Fibroblast of mammary gland (primary cell): Measurements from ENCODE around the gene APBB2.

ENCODE experiments used
- DNase-seq: peaks from one replicate; pipeline ENCODE4 v3.0.0-alpha.2; 2010; ENCODE audit warnings: low read depth
- H3K4me3 ChIP-seq: 2 replicates; pipeline ENCODE4 v1.5.1; 2011; ENCODE audit warnings: low read depth, mild to moderate bottlenecking, low read length, moderate library complexity; ENCODE audit not compliant: control insufficient read depth
- CTCF ChIP-seq: conservative IDR thresholded peaks from 2 replicates; pipeline ENCODE4 v1.5.1; 2011; ENCODE audit warnings: low read depth, low read length, inconsistent platforms; ENCODE audit not compliant: control insufficient read depth, insufficient read depth

The APBB2 gene

GRCh38 chr4:41044791-41045190 lies 169.6 kb downstream of the APBB2 start:
- H3K4me3 ChIP-seq, result no peak overlapping the region
- TF ChIP-seq CTCF, result no peak
- no peak for DNase-seq

GRCh38 chr4:41044165-41044564 lies 170.2 kb downstream of the APBB2 start:
- peak; percentile 18 for DNase-seq
- no peak overlapping the region for H3K4me3 ChIP-seq
- TF ChIP-seq CTCF, result no peak

GRCh38 chr4:41043465-41043864 lies 170.9 kb downstream of the APBB2 start:
- TF ChIP-seq CTCF, result no peak
- H3K4me3 ChIP-seq, result no peak overlapping the region
- no peak for DNase-seq

- H3K4me3 ChIP-seq, result no peak overlapping the region
- TF ChIP-seq CTCF, result no peak
- DNase-seq, result no peak
These were observed 172.8 kb downstream of the APBB2 start for GRCh38 chr4:41041551-41041950.

- no peak for TF ChIP-seq CTCF
- H3K4me3 ChIP-seq, result no peak overlapping the region
- no peak for DNase-seq
These were observed 175.0 kb downstream of the APBB2 start for GRCh38 chr4:41039317-41039716.

- DNase-seq, result no peak
- no peak for TF ChIP-seq CTCF
- no peak overlapping the region for H3K4me3 ChIP-seq
These were observed 176.0 kb downstream of the APBB2 start for GRCh38 chr4:41038304-41038703.

- no peak overlapping the region for H3K4me3 ChIP-seq
- TF ChIP-seq CTCF, result no peak
- DNase-seq, result no peak
These were observed 185.2 kb downstream of the APBB2 start for GRCh38 chr4:41029098-41029497.
